ENCODE measurements around the gene HIPK2.

Gene HIPK2

GRCh38 chr7:139721417-139721816, 56.4 kb downstream of the HIPK2 start:
- H3K27me3 ChIP-seq, result no peaks in the 10 kb centered on the region
- no peak for TF ChIP-seq CTCF (IDR thresholded peaks at IDR 0.05; ENCODE audit: low read depth, low read length)
- no peaks in the 10 kb centered on the region for H3K4me1 ChIP-seq
- no peak for DNase-seq
- no peaks in the 10 kb centered on the region for H3K9me3 ChIP-seq
- peaks cover under 1% of the 10 kb centered on the region; the same call in 1 of the 2 replicates for H3K36me3 ChIP-seq
- H3K4me3 ChIP-seq (ENCODE audit: low read depth, low read length), result no peak overlapping the region

- no peak for TF ChIP-seq CTCF (IDR thresholded peaks at IDR 0.05; ENCODE audit: low read depth, low read length)
- Histone ChIP-seq H3K9me3 (no peaks in the 10 kb centered on the region), H3K4me1 (no peaks in the 10 kb centered on the region), H3K4me3 (ENCODE audit: low read depth, low read length) (no peak overlapping the region), H3K36me3 (peaks cover 7% of the 10 kb centered on the region), H3K27me3 (no peaks in the 10 kb centered on the region)
- DNase-seq, result no peak
These were observed 57.0 kb downstream of the HIPK2 start for GRCh38 chr7:139720705-139721231.

- H3K4me1 ChIP-seq, result no peaks in the 10 kb centered on the region
- peaks cover 10% of the 10 kb centered on the region for H3K36me3 ChIP-seq
- H3K4me3 ChIP-seq (ENCODE audit: low read depth, low read length), result no peak overlapping the region
- H3K27me3 ChIP-seq, result no peaks in the 10 kb centered on the region
- TF ChIP-seq CTCF (IDR thresholded peaks at IDR 0.05; ENCODE audit: low read depth, low read length), result no peak
- no peak for DNase-seq
- H3K9me3 ChIP-seq, result no peaks in the 10 kb centered on the region
These were observed 57.6 kb downstream of the HIPK2 start for GRCh38 chr7:139720186-139720585.

GRCh38 chr7:139718859-139719258, 58.9 kb downstream of the HIPK2 start:
- peaks cover 12% of the 10 kb centered on the region for H3K36me3 ChIP-seq
- TF ChIP-seq CTCF (IDR thresholded peaks at IDR 0.05; ENCODE audit: low read depth, low read length), result no peak
- DNase-seq, result no peak

GRCh38 chr7:139718141-139718540, 59.7 kb downstream of the HIPK2 start:
- DNase-seq, result no peak
- H3K36me3 ChIP-seq, result peaks cover 12% of the 10 kb centered on the region
- no peak overlapping the region for H3K4me3 ChIP-seq (ENCODE audit: low read depth, low read length)
- TF ChIP-seq CTCF (IDR thresholded peaks at IDR 0.05; ENCODE audit: low read depth, low read length), result no peak
- no peaks in the 10 kb centered on the region for H3K4me1 ChIP-seq
- H3K27me3 ChIP-seq, result no peaks in the 10 kb centered on the region
- H3K9me3 ChIP-seq, result no peaks in the 10 kb centered on the region

More at GRCh38 chr7:139718859-139719258, 58.9 kb downstream of the HIPK2 start:
- H3K9me3 ChIP-seq, result no peaks in the 10 kb centered on the region
- no peaks in the 10 kb centered on the region for H3K27me3 ChIP-seq
- no peaks in the 10 kb centered on the region for H3K4me1 ChIP-seq
- H3K4me3 ChIP-seq (ENCODE audit: low read depth, low read length), result no peak overlapping the region

GRCh38 chr7:139716156-139716942, 61.4 kb downstream of the HIPK2 start:
- Histone ChIP-seq H3K4me3 (ENCODE audit: low read depth, low read length) (no peak overlapping the region), H3K4me1 (no peaks in the 10 kb centered on the region), H3K9me3 (no peaks in the 10 kb centered on the region), H3K36me3 (peaks cover 12% of the 10 kb centered on the region), H3K27me3 (no peaks in the 10 kb centered on the region)
- TF ChIP-seq CTCF (IDR thresholded peaks at IDR 0.05; ENCODE audit: low read depth, low read length), result no peak
- DNase-seq, result no peak

All from BE2C (cell line).